ENCODE results near the gene FSIP1. TPM values are rescaled to one million over a fixed set of nuclear protein-coding genes. Genes with fewer than 3 reads are reported as not detected.
A peak's percentile ranks its signal among the peaks of the same experiment; 100 is the strongest.

The FSIP1 gene
- total RNA-seq, 2 donors from 2014 or later, result 0.77 to 1.7 TPM

GRCh38 chr15:39580485-39581241, 202.0 kb downstream of the FSIP1 start, which contains the start of gene THBS1:
TSS of gene THBS1 (plus strand) at chr15:39581079. CDS start at chr15:39581858, 779 bp downstream.
- DNase-seq, result peak; percentile 98
- Histone ChIP-seq H3K36me3 (ENCODE audit: control insufficient read depth, insufficient read depth, low read length) (peaks cover 27% of the 10 kb centered on the region), H3K9me3 (ENCODE audit: control insufficient read depth, low read length) (no peaks in the 10 kb centered on the region), H3K27ac (ENCODE audit: low read depth, low read length) (peak within 1 kb of the TSS; percentile 74), H3K4me1 (ENCODE audit: control insufficient read depth, insufficient read depth, low read length) (peaks cover 3% of the 10 kb centered on the region), H3K9ac (ENCODE audit: extremely low read depth, low read length, poor library complexity, severe bottlenecking) (peak within 1 kb of the TSS; percentile 71), H3K27me3 (ENCODE audit: control insufficient read depth, insufficient read depth, low read length, poor library complexity, severe bottlenecking) (no peaks in the 10 kb centered on the region), H3K4me3 (ENCODE audit: low read length) (peak within 1 kb of the TSS; percentile 84)
- WGBS, 2 experiments (ENCODE audit: insufficient coverage in 1 of 2, insufficient read length in 1 of 2), result 0 to 1% methylated on average over 13 to 74 of the region's 74 CpGs
- H3K27me3 Mint-ChIP-seq (ENCODE audit: insufficient read depth), result peaks cover 40% of the 10 kb centered on the region
- peak within 1 kb of the TSS; percentile 97 for H3K27ac Mint-ChIP-seq
- H3K9me3 Mint-ChIP-seq, result no peaks in the 10 kb centered on the region
- H3K4me1 Mint-ChIP-seq, result peaks cover 21% of the 10 kb centered on the region
- H3K4me3 Mint-ChIP-seq, result peak within 1 kb of the TSS; percentile 65
- peaks cover 9% of the 10 kb centered on the region for H3K36me3 Mint-ChIP-seq (ENCODE audit: low read depth)
- TF ChIP-seq CTCF (conservative IDR thresholded peaks at IDR 0.05), result peak; percentile 25

GRCh38 chr15:39580117-39580484, 202.5 kb downstream of the FSIP1 start:
- Histone ChIP-seq H3K9ac (ENCODE audit: extremely low read depth, low read length, poor library complexity, severe bottlenecking) (peak overlapping the region; percentile 71), H3K4me1 (ENCODE audit: control insufficient read depth, insufficient read depth, low read length) (peaks cover 3% of the 10 kb centered on the region), H3K4me3 (ENCODE audit: low read length) (peak overlapping the region; percentile 84), H3K36me3 (ENCODE audit: control insufficient read depth, insufficient read depth, low read length) (peaks cover 21% of the 10 kb centered on the region), H3K9me3 (ENCODE audit: control insufficient read depth, low read length) (no peaks in the 10 kb centered on the region), H3K27me3 (ENCODE audit: control insufficient read depth, insufficient read depth, low read length, poor library complexity, severe bottlenecking) (no peaks in the 10 kb centered on the region), H3K27ac (ENCODE audit: low read depth, low read length) (peak overlapping the region; percentile 74)
- H3K27ac Mint-ChIP-seq, result peak overlapping the region; percentile 97
- TF ChIP-seq CTCF (conservative IDR thresholded peaks at IDR 0.05), result peak; percentile 100
- WGBS, 2 experiments (ENCODE audit: insufficient coverage in 1 of 2, insufficient read length in 1 of 2), result 0% methylated on average over 3 to 29 of the region's 29 CpGs
- DNase-seq, result peak; percentile 98
- no peaks in the 10 kb centered on the region for H3K9me3 Mint-ChIP-seq
- peaks cover 21% of the 10 kb centered on the region for H3K4me1 Mint-ChIP-seq
- peak overlapping the region; percentile 65 for H3K4me3 Mint-ChIP-seq
- H3K36me3 Mint-ChIP-seq (ENCODE audit: low read depth), result peaks cover 9% of the 10 kb centered on the region
- peaks cover 46% of the 10 kb centered on the region for H3K27me3 Mint-ChIP-seq (ENCODE audit: insufficient read depth)

- 18 to 20% methylated on average over 13 to 18 of the region's 18 CpGs for WGBS, 2 experiments (ENCODE audit: insufficient coverage in 1 of 2, insufficient read length in 1 of 2)
- H3K9me3 Mint-ChIP-seq, result no peaks in the 10 kb centered on the region
- no peaks in the 10 kb centered on the region for H3K27me3 ChIP-seq (ENCODE audit: control insufficient read depth, insufficient read depth, low read length, poor library complexity, severe bottlenecking)
- H3K27ac Mint-ChIP-seq, result peak overlapping the region; percentile 97
- peaks cover 21% of the 10 kb centered on the region for H3K4me1 Mint-ChIP-seq
- H3K4me3 ChIP-seq (ENCODE audit: low read length), result peak overlapping the region; percentile 84
- peaks cover 48% of the 10 kb centered on the region for H3K27me3 Mint-ChIP-seq (ENCODE audit: insufficient read depth)
- H3K36me3 ChIP-seq (ENCODE audit: control insufficient read depth, insufficient read depth, low read length), result peaks cover 16% of the 10 kb centered on the region
- H3K9me3 ChIP-seq (ENCODE audit: control insufficient read depth, low read length), result no peaks in the 10 kb centered on the region
- peak overlapping the region; percentile 71 for H3K9ac ChIP-seq (ENCODE audit: extremely low read depth, low read length, poor library complexity, severe bottlenecking)
- peak; percentile 95 for DNase-seq
- peaks cover 9% of the 10 kb centered on the region for H3K36me3 Mint-ChIP-seq (ENCODE audit: low read depth)
- H3K27ac ChIP-seq (ENCODE audit: low read depth, low read length), result no peak overlapping the region
- peaks cover 3% of the 10 kb centered on the region for H3K4me1 ChIP-seq (ENCODE audit: control insufficient read depth, insufficient read depth, low read length)
- no peak for TF ChIP-seq CTCF (conservative IDR thresholded peaks at IDR 0.05)
- peak overlapping the region; percentile 65 for H3K4me3 Mint-ChIP-seq
These were observed 203.0 kb downstream of the FSIP1 start for GRCh38 chr15:39579487-39580116.
